GM23338 (cell line): ENCODE measurements around the gene OR52I2. TPM values are rescaled to one million over a fixed set of nuclear protein-coding genes. Genes with fewer than 3 reads are reported as not detected.

Source experiments
- ATAC-seq: fragments of 200-7000 bp; cut with Tn5 transposase; 3 replicates; pipeline ENCODE4 v1.9.1; 2020
- DNase-seq: peaks from one replicate; pipeline ENCODE4 v3.0.0-alpha.2; 2015; ENCODE audit warnings: low spot score
- H2AFZ ChIP-seq: fragments of 200-600 bp; sonication (generic); 2 replicates; pipeline ENCODE4 v1.8.0; 2016; ENCODE audit warnings: antibody characterized with exemption, mild to moderate bottlenecking, moderate library complexity
- H3F3A ChIP-seq: fragments of 200-600 bp; sonication (generic); replicated peaks from 2 replicates; pipeline ENCODE4 v1.8.0; 2017; ENCODE audit warnings: antibody characterized with exemption, mixed run types, low read depth
- H3K27ac ChIP-seq: fragments of 200-600 bp; sonication (generic); 2 replicates; pipeline ENCODE4 v1.6.1; 2016; ENCODE audit warnings: low read depth
- H3K27me3 ChIP-seq: fragments of 200-600 bp; sonication (generic); 2 replicates; pipeline ENCODE4 v1.8.0; 2016; ENCODE audit warnings: mild to moderate bottlenecking, mixed run types, moderate library complexity; ENCODE audit not compliant: insufficient read depth
- H3K36me3 ChIP-seq: fragments of 200-600 bp; sonication (generic); 2 replicates; pipeline ENCODE4 v1.8.0; 2016; ENCODE audit warnings: mild to moderate bottlenecking; ENCODE audit not compliant: insufficient read depth
- H3K4me1 ChIP-seq: fragments of 200-600 bp; sonication (generic); 2 replicates; pipeline ENCODE4 v1.8.0; 2016; ENCODE audit warnings: mild to moderate bottlenecking, moderate library complexity; ENCODE audit not compliant: insufficient read depth
- H3K4me2 ChIP-seq: fragments of 200-600 bp; sonication (generic); 2 replicates; pipeline ENCODE4 v1.7.1; 2017; ENCODE audit warnings: mixed run types
- H3K4me3 ChIP-seq: fragments of 200-600 bp; sonication (generic); 2 replicates; pipeline ENCODE4 v1.6.1; 2016; ENCODE audit warnings: mixed run types
- H3K79me2 ChIP-seq: fragments of 200-600 bp; sonication (generic); replicated peaks from 2 replicates; pipeline ENCODE4 v1.8.0; 2017; ENCODE audit warnings: mild to moderate bottlenecking; ENCODE audit not compliant: insufficient read depth
- H3K9me2 ChIP-seq: fragments of 200-600 bp; sonication (generic); 2 replicates; pipeline ENCODE4 v1.8.0; 2017; ENCODE audit not compliant: insufficient read depth
- H4K20me1 ChIP-seq: fragments of 200-600 bp; sonication (generic); replicated peaks from 2 replicates; pipeline ENCODE4 v1.8.0; 2017; ENCODE audit warnings: mild to moderate bottlenecking; ENCODE audit not compliant: insufficient read depth
- H3K27ac Mint-ChIP-seq: 2 replicates; pipeline ENCODE4 v1.8.0; 2020; ENCODE audit warnings: inconsistent platforms, mild to moderate bottlenecking, moderate library complexity, mixed read lengths
- H3K27me3 Mint-ChIP-seq: 3 replicates; pipeline ENCODE4 v1.8.0; 2022; ENCODE audit warnings: low read depth, mild to moderate bottlenecking, moderate library complexity, mixed read lengths, inconsistent platforms; ENCODE audit not compliant: insufficient read depth, poor library complexity
- H3K36me3 Mint-ChIP-seq: 3 replicates; pipeline ENCODE4 v1.8.0; 2021; ENCODE audit warnings: low read depth, mild to moderate bottlenecking, inconsistent platforms, moderate library complexity, mixed read lengths
- H3K4me1 Mint-ChIP-seq: 3 replicates; pipeline ENCODE4 v1.8.0; 2020; ENCODE audit warnings: mild to moderate bottlenecking, inconsistent platforms, mixed read lengths
- H3K4me3 Mint-ChIP-seq: 3 replicates; pipeline ENCODE4 v1.8.0; 2021; ENCODE audit warnings: moderate library complexity, mild to moderate bottlenecking, inconsistent platforms, mixed read lengths
- H3K9me3 Mint-ChIP-seq: 3 replicates; pipeline ENCODE4 v1.8.0; 2020; ENCODE audit warnings: moderate library complexity, mild to moderate bottlenecking, inconsistent platforms, mixed read lengths
- EZH2phosphoT487 ChIP-seq: fragments of 200-600 bp; sonication (generic); IDR thresholded peaks from one replicate; pipeline ENCODE4 v1.8.1; 2018; ENCODE audit warnings: antibody characterized with exemption; ENCODE audit not compliant: unreplicated experiment
- JUNB ChIP-seq: IDR thresholded peaks from one replicate; pipeline ENCODE4 v1.6.1; 2016; ENCODE audit warnings: antibody characterized with exemption; ENCODE audit not compliant: unreplicated experiment
- STAT1 ChIP-seq: IDR thresholded peaks from one replicate; pipeline ENCODE4 v1.6.1; 2016; ENCODE audit warnings: antibody characterized with exemption; ENCODE audit not compliant: unreplicated experiment
- polyA plus RNA-seq: library from polyadenylated mRNA; unstranded; fragments of >200 nt; fragmentation: Nextera tagmentation; extraction: Ambion mirVana; gene quantifications from 2 replicates; pipeline ENCODE4 v1.2.1, GENCODE V29; 2016
- total RNA-seq: library from RNA; depleted of rRNA; stranded (reverse); fragments of >200 nt; shearing (Covaris generic); gene quantifications from 2 replicates; pipeline ENCODE4 v1.2.3, GENCODE V29; 2014
- TF ChIP-seq, protein P1 (sequence below): IDR thresholded peaks from 2 replicates; pipeline ENCODE4 v1.6.1; 2016; ENCODE audit warnings: antibody characterized with exemption
- TF ChIP-seq, protein P2 (sequence below): IDR thresholded peaks from one replicate; pipeline ENCODE4 v1.6.1; 2018; ENCODE audit warnings: antibody characterized with exemption; ENCODE audit not compliant: unreplicated experiment
- TF ChIP-seq, protein P3 (sequence below), 2 experiments: fragments of 200-600 bp in 1 of 2; sonication (generic) in 1 of 2; conservative IDR thresholded peaks; 2 replicates each; pipeline versions ENCODE4 v1.5.1 to v1.6.1; 2016 to 2017; ENCODE audit warnings: antibody characterized with exemption in 2 of 2, low read depth in 2 of 2, mild to moderate bottlenecking in 2 of 2, moderate library complexity in 1 of 2

Gene OR52I2
- total and polyA plus RNA-seq, 2 experiments from 2014 or later = 0.03 TPM; not detected in 1

DNA sequence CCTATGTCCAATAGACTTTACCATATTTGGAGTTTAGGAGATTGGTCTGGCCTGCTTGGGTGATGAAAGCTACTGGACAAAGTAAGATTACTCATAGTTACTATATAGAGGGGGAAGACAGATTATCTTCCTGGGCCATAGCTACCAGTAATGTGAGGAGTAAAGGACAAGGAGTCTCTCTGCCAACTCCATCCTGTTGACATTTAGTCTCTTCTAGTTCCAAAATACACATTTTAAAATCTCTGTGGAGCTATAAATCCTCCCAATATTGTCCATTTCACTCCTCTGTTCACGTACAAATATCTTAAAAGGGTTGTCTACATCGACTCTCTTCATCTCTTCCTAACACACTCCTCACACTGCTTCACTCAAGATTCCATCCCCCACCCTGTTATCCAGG is 54.6 kb downstream of the OR52I2 start (continued):
- TF ChIP-seq EZH2phosphoT487 (no peak), STAT1 (no peak)
- TF ChIP-seq, protein P1, sequence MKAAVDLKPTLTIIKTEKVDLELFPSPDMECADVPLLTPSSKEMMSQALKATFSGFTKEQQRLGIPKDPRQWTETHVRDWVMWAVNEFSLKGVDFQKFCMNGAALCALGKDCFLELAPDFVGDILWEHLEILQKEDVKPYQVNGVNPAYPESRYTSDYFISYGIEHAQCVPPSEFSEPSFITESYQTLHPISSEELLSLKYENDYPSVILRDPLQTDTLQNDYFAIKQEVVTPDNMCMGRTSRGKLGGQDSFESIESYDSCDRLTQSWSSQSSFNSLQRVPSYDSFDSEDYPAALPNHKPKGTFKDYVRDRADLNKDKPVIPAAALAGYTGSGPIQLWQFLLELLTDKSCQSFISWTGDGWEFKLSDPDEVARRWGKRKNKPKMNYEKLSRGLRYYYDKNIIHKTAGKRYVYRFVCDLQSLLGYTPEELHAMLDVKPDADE = no peak

DNA sequence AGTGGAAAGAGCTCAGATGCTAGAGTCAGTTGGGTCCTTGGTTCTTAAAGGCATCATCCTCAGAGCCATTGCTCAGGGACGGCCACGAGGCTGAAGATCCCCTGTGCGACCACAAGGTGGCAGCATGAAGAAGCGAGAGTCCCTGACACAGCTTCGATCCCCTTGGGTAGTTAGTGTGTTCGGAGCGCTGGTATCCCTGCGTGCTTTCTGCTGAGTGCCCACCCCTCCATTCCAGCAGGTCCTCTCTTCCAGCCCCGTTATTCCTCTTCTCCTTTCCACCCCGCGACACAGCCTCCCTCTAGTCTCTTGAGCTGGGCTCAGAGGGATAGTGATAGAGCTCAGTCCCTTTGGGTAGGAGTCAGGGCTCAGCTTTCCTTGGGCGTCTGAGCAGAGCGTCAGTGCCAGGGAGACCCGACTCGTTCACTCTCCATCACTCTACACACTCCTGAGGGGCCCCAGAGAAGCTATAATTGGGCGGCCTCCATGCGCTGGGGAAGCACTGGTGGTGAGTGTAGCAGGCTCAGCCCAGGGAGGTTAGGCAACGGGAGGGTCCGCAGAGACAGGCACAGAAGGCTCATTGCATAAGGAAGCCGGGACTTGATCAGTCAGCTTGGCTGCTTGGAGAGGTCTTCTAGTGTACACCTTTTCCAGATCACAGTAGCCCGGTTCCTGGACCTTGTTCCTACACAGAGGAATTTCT is 55.6 kb downstream of the OR52I2 start, which contains the start of gene OR51D1:
Gene OR51D1, plus strand, starts transcription at position 516 of the 700 bp plus-strand sequence. CDS start 2,314 bp downstream, outside the sequence.
- H3K4me3 ChIP-seq = peak within 1 kb of the TSS; percentile 39
- DNase-seq = peak; percentile 89

More for the DNA sequence above, 55.6 kb downstream of the OR52I2 start, which contains the start of gene OR51D1:
- no peaks in the 10 kb centered on the region for H3K79me2 ChIP-seq
- H3K9me2 ChIP-seq = peaks cover 16% of the 10 kb centered on the region; the same call in 1 of the 2 replicates
- Mint-ChIP-seq H3K27me3 (peaks cover 4% of the 10 kb centered on the region), H3K27ac (no peak within 1 kb of the TSS), H3K4me3 (no peak within 1 kb of the TSS), H3K36me3 (no peaks in the 10 kb centered on the region), H3K9me3 (no peaks in the 10 kb centered on the region), H3K4me1 (no peaks in the 10 kb centered on the region; the same call in 2 of the 3 replicates)
- H2AFZ ChIP-seq = peak within 1 kb of the TSS; percentile 97
- H3K27ac ChIP-seq = no peak within 1 kb of the TSS
- ATAC-seq = peak; percentile 99
- no peaks in the 10 kb centered on the region for H4K20me1 ChIP-seq
- H3F3A ChIP-seq = no peaks in the 10 kb centered on the region
- TF ChIP-seq, protein P2, sequence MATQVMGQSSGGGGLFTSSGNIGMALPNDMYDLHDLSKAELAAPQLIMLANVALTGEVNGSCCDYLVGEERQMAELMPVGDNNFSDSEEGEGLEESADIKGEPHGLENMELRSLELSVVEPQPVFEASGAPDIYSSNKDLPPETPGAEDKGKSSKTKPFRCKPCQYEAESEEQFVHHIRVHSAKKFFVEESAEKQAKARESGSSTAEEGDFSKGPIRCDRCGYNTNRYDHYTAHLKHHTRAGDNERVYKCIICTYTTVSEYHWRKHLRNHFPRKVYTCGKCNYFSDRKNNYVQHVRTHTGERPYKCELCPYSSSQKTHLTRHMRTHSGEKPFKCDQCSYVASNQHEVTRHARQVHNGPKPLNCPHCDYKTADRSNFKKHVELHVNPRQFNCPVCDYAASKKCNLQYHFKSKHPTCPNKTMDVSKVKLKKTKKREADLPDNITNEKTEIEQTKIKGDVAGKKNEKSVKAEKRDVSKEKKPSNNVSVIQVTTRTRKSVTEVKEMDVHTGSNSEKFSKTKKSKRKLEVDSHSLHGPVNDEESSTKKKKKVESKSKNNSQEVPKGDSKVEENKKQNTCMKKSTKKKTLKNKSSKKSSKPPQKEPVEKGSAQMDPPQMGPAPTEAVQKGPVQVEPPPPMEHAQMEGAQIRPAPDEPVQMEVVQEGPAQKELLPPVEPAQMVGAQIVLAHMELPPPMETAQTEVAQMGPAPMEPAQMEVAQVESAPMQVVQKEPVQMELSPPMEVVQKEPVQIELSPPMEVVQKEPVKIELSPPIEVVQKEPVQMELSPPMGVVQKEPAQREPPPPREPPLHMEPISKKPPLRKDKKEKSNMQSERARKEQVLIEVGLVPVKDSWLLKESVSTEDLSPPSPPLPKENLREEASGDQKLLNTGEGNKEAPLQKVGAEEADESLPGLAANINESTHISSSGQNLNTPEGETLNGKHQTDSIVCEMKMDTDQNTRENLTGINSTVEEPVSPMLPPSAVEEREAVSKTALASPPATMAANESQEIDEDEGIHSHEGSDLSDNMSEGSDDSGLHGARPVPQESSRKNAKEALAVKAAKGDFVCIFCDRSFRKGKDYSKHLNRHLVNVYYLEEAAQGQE = no peak
- TF ChIP-seq JUNB = no peak
- TF ChIP-seq, protein P1 = no peak
- TF ChIP-seq, protein P3, sequence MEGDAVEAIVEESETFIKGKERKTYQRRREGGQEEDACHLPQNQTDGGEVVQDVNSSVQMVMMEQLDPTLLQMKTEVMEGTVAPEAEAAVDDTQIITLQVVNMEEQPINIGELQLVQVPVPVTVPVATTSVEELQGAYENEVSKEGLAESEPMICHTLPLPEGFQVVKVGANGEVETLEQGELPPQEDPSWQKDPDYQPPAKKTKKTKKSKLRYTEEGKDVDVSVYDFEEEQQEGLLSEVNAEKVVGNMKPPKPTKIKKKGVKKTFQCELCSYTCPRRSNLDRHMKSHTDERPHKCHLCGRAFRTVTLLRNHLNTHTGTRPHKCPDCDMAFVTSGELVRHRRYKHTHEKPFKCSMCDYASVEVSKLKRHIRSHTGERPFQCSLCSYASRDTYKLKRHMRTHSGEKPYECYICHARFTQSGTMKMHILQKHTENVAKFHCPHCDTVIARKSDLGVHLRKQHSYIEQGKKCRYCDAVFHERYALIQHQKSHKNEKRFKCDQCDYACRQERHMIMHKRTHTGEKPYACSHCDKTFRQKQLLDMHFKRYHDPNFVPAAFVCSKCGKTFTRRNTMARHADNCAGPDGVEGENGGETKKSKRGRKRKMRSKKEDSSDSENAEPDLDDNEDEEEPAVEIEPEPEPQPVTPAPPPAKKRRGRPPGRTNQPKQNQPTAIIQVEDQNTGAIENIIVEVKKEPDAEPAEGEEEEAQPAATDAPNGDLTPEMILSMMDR (conservative IDR thresholded peaks at IDR 0.05; ENCODE audit: low read depth in 2 of 2) = peak; percentile 75 to 98
- no peaks in the 10 kb centered on the region for H3K4me1 ChIP-seq
- H3K4me2 ChIP-seq = peak within 1 kb of the TSS; percentile 53
- no peaks in the 10 kb centered on the region for H3K27me3 ChIP-seq
- H3K36me3 ChIP-seq = no peaks in the 10 kb centered on the region
